Peyer's patch (tissue), 4 donors: Measurements from ENCODE around the gene TRIM52.
"Not testable (repeated sequence)": the region's sequence is repeated elsewhere in the genome, so short reads cannot be mapped to it uniquely, and the experiment has no call there.

Experiments used
- POLR2A ChIP-seq, 2 donors: fragments of 450-650 bp; IDR thresholded peaks; one replicate each; pipeline ENCODE4 v1.5.1; 2017; ENCODE audit warnings: antibody characterized with exemption in 2 of 2, mild to moderate bottlenecking in 2 of 2, moderate library complexity in 2 of 2
- TF ChIP-seq, protein P1 (sequence below), 6 experiments: fragments of 450-650 bp in 4 of 6; fragments of 200-600 bp in 2 of 6; sonication (generic) in 1 of 6; IDR thresholded peaks; one replicate each; pipeline ENCODE4 v1.5.1; 2017 to 2019; ENCODE audit warnings: antibody characterized with exemption in 6 of 6, mild to moderate bottlenecking in 3 of 6, moderate library complexity in 1 of 6

DNA sequence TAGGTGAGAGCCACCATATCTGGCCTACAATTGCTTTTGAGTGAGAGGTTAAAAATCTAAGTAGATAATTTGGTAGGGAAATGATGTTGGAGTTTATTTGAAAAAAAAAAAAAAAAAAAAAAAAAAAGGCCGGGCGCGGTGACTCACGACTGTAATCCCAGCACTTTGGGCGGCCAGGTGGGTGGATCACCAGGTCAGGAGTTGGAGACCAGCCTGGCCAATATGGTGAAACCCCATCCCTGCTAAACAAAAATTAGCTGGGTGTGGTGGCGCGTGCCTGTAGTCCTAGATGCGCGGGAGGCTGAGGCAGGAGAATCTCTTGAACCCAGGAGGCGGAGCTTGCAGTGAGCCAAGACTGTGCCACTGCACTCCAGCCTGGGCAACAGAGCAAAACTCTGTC is 46.7 kb downstream of the TRIM52 start:
- TF ChIP-seq, protein P1, sequence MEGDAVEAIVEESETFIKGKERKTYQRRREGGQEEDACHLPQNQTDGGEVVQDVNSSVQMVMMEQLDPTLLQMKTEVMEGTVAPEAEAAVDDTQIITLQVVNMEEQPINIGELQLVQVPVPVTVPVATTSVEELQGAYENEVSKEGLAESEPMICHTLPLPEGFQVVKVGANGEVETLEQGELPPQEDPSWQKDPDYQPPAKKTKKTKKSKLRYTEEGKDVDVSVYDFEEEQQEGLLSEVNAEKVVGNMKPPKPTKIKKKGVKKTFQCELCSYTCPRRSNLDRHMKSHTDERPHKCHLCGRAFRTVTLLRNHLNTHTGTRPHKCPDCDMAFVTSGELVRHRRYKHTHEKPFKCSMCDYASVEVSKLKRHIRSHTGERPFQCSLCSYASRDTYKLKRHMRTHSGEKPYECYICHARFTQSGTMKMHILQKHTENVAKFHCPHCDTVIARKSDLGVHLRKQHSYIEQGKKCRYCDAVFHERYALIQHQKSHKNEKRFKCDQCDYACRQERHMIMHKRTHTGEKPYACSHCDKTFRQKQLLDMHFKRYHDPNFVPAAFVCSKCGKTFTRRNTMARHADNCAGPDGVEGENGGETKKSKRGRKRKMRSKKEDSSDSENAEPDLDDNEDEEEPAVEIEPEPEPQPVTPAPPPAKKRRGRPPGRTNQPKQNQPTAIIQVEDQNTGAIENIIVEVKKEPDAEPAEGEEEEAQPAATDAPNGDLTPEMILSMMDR (IDR thresholded peaks at IDR 0.05) = not testable (repeated sequence)
- TF ChIP-seq POLR2A (IDR thresholded peaks at IDR 0.05) = not testable (repeated sequence)
